ENCODE data around the gene ZNF667.

- TF ChIP-seq, protein P1, sequence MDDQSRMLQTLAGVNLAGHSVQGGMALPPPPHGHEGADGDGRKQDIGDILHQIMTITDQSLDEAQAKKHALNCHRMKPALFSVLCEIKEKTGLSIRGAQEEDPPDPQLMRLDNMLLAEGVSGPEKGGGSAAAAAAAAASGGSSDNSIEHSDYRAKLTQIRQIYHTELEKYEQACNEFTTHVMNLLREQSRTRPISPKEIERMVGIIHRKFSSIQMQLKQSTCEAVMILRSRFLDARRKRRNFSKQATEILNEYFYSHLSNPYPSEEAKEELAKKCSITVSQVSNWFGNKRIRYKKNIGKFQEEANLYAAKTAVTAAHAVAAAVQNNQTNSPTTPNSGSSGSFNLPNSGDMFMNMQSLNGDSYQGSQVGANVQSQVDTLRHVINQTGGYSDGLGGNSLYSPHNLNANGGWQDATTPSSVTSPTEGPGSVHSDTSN (CRISPR knock-in tag; IDR thresholded peaks at IDR 0.05): no peak
- TF ChIP-seq, protein P2, sequence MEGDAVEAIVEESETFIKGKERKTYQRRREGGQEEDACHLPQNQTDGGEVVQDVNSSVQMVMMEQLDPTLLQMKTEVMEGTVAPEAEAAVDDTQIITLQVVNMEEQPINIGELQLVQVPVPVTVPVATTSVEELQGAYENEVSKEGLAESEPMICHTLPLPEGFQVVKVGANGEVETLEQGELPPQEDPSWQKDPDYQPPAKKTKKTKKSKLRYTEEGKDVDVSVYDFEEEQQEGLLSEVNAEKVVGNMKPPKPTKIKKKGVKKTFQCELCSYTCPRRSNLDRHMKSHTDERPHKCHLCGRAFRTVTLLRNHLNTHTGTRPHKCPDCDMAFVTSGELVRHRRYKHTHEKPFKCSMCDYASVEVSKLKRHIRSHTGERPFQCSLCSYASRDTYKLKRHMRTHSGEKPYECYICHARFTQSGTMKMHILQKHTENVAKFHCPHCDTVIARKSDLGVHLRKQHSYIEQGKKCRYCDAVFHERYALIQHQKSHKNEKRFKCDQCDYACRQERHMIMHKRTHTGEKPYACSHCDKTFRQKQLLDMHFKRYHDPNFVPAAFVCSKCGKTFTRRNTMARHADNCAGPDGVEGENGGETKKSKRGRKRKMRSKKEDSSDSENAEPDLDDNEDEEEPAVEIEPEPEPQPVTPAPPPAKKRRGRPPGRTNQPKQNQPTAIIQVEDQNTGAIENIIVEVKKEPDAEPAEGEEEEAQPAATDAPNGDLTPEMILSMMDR (tag by site-specific recombination; IDR thresholded peaks at IDR 0.05): no peak
- TF ChIP-seq, protein P3, sequence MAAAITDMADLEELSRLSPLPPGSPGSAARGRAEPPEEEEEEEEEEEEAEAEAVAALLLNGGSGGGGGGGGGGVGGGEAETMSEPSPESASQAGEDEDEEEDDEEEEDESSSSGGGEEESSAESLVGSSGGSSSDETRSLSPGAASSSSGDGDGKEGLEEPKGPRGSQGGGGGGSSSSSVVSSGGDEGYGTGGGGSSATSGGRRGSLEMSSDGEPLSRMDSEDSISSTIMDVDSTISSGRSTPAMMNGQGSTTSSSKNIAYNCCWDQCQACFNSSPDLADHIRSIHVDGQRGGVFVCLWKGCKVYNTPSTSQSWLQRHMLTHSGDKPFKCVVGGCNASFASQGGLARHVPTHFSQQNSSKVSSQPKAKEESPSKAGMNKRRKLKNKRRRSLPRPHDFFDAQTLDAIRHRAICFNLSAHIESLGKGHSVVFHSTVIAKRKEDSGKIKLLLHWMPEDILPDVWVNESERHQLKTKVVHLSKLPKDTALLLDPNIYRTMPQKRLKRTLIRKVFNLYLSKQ (tag by site-specific recombination; IDR thresholded peaks at IDR 0.05; ENCODE audit: borderline replicate concordance): no peak
- TF ChIP-seq ZEB2 (tag by site-specific recombination; IDR thresholded peaks at IDR 0.05) (no peak), RBAK (tag by site-specific recombination; IDR thresholded peaks at IDR 0.05) (no peak), SP3 (tag by site-specific recombination; IDR thresholded peaks at IDR 0.05) (no peak), ZNF24 (tag by site-specific recombination; IDR thresholded peaks at IDR 0.05) (no peak), ZNF707 (tag by site-specific recombination; IDR thresholded peaks at IDR 0.05) (no peak)
- TF ChIP-seq, protein P4, sequence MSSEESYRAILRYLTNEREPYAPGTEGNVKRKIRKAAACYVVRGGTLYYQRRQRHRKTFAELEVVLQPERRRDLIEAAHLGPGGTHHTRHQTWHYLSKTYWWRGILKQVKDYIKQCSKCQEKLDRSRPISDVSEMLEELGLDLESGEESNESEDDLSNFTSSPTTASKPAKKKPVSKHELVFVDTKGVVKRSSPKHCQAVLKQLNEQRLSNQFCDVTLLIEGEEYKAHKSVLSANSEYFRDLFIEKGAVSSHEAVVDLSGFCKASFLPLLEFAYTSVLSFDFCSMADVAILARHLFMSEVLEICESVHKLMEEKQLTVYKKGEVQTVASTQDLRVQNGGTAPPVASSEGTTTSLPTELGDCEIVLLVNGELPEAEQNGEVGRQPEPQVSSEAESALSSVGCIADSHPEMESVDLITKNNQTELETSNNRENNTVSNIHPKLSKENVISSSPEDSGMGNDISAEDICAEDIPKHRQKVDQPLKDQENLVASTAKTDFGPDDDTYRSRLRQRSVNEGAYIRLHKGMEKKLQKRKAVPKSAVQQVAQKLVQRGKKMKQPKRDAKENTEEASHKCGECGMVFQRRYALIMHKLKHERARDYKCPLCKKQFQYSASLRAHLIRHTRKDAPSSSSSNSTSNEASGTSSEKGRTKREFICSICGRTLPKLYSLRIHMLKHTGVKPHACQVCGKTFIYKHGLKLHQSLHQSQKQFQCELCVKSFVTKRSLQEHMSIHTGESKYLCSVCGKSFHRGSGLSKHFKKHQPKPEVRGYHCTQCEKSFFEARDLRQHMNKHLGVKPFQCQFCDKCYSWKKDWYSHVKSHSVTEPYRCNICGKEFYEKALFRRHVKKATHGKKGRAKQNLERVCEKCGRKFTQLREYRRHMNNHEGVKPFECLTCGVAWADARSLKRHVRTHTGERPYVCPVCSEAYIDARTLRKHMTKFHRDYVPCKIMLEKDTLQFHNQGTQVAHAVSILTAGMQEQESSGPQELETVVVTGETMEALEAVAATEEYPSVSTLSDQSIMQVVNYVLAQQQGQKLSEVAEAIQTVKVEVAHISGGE (tag by site-specific recombination; conservative IDR thresholded peaks at IDR 0.05; ENCODE audit: low read depth): no peak
Measured at GRCh38 chr19:56476093-56476492, 1.1 kb downstream of the ZNF667 start.

All from HEK293 (cell line).